Measurements from ENCODE around the gene OR10G4.
"Not testable (repeated sequence)": the region's sequence is repeated elsewhere in the genome, so short reads cannot be mapped to it uniquely, and the experiment has no call there.

DNA sequence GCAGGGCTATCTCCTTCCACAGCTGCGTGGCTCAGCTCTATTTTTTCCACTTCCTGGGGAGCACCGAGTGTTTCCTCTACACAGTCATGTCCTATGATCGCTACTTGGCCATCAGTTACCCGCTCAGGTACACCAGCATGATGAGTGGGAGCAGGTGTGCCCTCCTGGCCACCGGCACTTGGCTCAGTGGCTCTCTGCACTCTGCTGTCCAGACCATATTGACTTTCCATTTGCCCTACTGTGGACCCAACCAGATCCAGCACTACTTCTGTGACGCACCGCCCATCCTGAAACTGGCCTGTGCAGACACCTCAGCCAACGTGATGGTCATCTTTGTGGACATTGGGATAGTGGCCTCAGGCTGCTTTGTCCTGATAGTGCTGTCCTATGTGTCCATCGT lies 3.0 kb downstream of the OR10G4 start:
- not testable (repeated sequence) for TF ChIP-seq CTCF (conservative IDR thresholded peaks at IDR 0.05); EZH2 (IDR thresholded peaks at IDR 0.05; ENCODE audit: low read depth)
